ENCODE results near the gene OXER1.

Gene OXER1

GRCh38 chr2:42769583-42770287 lies 5.8 kb upstream of the OXER1 start:
- DNase-seq (ENCODE audit: low spot score), result no peak

GRCh38 chr2:42768706-42769256 lies 4.8 kb upstream of the OXER1 start:
- no peak for DNase-seq (ENCODE audit: low spot score)

- no peak for DNase-seq (ENCODE audit: low spot score)
Measured at GRCh38 chr2:42767899-42768705, 4.2 kb upstream of the OXER1 start.

GRCh38 chr2:42767080-42767898 lies 3.4 kb upstream of the OXER1 start:
- no peak for DNase-seq (ENCODE audit: low spot score)

GRCh38 chr2:42765686-42766085 lies 1.8 kb upstream of the OXER1 start:
- DNase-seq (ENCODE audit: low spot score), result no peak

- no peak for DNase-seq (ENCODE audit: low spot score)
Measured at GRCh38 chr2:42764901-42765300, 966 bp upstream of the OXER1 start.

- no peak for DNase-seq (ENCODE audit: low spot score)
Measured at GRCh38 chr2:42762823-42763804, 821 bp downstream of the OXER1 start.

GRCh38 chr2:42762155-42762554 lies 1.8 kb downstream of the OXER1 start:
- no peak for DNase-seq (ENCODE audit: low spot score)

- DNase-seq (ENCODE audit: low spot score), result no peak
Measured at GRCh38 chr2:42761554-42761953, 2.4 kb downstream of the OXER1 start.

- DNase-seq (ENCODE audit: low spot score), result no peak
Measured at GRCh38 chr2:42758751-42759150, 5.2 kb downstream of the OXER1 start.

- no peak for DNase-seq (ENCODE audit: low spot score)
Measured at GRCh38 chr2:42757981-42758740, 5.8 kb downstream of the OXER1 start.

GRCh38 chr2:42756966-42757513 lies 6.9 kb downstream of the OXER1 start:
- DNase-seq (ENCODE audit: low spot score), result no peak

- no peak for DNase-seq (ENCODE audit: low spot score)
Measured at GRCh38 chr2:42756150-42756775, 7.7 kb downstream of the OXER1 start.

GRCh38 chr2:42755191-42755880 lies 8.6 kb downstream of the OXER1 start:
- no peak for DNase-seq (ENCODE audit: low spot score)

GRCh38 chr2:42754776-42755140 lies 9.2 kb downstream of the OXER1 start:
- DNase-seq (ENCODE audit: low spot score), result no peak

- no peak for DNase-seq (ENCODE audit: low spot score)
Measured at GRCh38 chr2:42754021-42754775, 9.7 kb downstream of the OXER1 start.

- no peak for DNase-seq (ENCODE audit: low spot score)
Measured at GRCh38 chr2:42752816-42753813, 10.8 kb downstream of the OXER1 start.
